ENCODE results near the gene FOXP1. TPM values are rescaled to one million over a fixed set of nuclear protein-coding genes. Genes with fewer than 3 reads are reported as not detected.

Gene FOXP1
- total RNA-seq, 4 donors from 2014 or later = 86.4 to 107 (median 93.8) TPM

DNA sequence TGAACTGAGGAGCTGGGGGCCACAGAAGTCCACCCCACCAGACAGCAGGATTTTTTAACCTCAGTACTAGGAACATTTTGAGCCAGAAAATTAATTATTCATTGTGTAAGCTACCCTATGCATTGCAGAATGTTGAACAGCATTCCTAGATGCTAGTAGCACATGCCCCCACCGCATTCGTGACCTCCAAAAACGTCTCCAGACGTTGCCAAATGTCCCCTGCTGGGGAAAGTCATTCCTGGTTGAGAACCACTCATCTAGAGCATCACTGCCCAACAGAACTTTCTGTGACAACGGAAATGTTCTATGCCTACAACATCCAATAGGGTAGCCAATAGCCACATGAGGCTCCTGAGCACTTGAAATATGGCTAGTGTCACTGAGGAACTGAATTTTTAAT lies 333.5 kb downstream of the FOXP1 start:
- H3K4me1 ChIP-seq = peaks cover 0 to 43% (median 11%) of the 10 kb centered on the region in 4 donors
- 87 to 94% methylated on average over 5 of the region's 5 CpGs for WGBS, 2 donors
- no peaks in the 10 kb centered on the region for H3K27me3 ChIP-seq
- no peak for DNase-seq (ENCODE audit: low spot score in 2 of 2)
- H3K27ac ChIP-seq = no peak overlapping the region
- TF ChIP-seq, protein P1, sequence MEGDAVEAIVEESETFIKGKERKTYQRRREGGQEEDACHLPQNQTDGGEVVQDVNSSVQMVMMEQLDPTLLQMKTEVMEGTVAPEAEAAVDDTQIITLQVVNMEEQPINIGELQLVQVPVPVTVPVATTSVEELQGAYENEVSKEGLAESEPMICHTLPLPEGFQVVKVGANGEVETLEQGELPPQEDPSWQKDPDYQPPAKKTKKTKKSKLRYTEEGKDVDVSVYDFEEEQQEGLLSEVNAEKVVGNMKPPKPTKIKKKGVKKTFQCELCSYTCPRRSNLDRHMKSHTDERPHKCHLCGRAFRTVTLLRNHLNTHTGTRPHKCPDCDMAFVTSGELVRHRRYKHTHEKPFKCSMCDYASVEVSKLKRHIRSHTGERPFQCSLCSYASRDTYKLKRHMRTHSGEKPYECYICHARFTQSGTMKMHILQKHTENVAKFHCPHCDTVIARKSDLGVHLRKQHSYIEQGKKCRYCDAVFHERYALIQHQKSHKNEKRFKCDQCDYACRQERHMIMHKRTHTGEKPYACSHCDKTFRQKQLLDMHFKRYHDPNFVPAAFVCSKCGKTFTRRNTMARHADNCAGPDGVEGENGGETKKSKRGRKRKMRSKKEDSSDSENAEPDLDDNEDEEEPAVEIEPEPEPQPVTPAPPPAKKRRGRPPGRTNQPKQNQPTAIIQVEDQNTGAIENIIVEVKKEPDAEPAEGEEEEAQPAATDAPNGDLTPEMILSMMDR (IDR thresholded peaks at IDR 0.05) = no peak
- TF ChIP-seq EP300 (IDR thresholded peaks at IDR 0.05) (no peak), POLR2A (IDR thresholded peaks at IDR 0.05) (no peak)
- no peak overlapping the region for H3K4me3 ChIP-seq
- no peaks in the 10 kb centered on the region for H3K36me3 ChIP-seq
- H3K9me3 ChIP-seq = no peaks in the 10 kb centered on the region

DNA sequence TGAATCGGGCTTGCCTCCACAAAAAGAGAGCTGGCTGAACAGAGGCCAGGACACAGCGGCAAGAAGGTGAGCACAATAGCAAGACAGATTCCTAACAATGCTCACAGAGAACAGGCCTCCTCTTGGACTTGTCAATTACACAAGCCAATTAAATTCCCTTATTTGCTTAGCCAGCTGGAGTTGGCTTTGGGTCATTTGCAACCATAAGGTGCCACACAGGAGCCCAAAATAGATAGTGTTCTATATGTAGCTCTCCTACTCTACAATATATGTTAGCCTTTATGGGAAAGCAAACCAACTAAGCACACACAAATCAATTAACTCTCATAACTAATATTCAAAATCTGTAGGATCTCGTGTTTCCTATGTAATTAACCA lies 335.6 kb downstream of the FOXP1 start:
- 96 to 97% methylated on average over 3 of the region's 3 CpGs for WGBS, 2 donors
- no peak overlapping the region for H3K27ac ChIP-seq
- H3K9me3 ChIP-seq = no peaks in the 10 kb centered on the region
- H3K4me3 ChIP-seq = no peak overlapping the region
- DNase-seq (ENCODE audit: low spot score in 2 of 2) = no peak
- peaks cover 0 to 45% (median 12%) of the 10 kb centered on the region in 4 donors for H3K4me1 ChIP-seq
- TF ChIP-seq, protein P1 (IDR thresholded peaks at IDR 0.05) = no peak
- no peak for TF ChIP-seq EP300 (IDR thresholded peaks at IDR 0.05)
- no peaks in the 10 kb centered on the region for H3K36me3 ChIP-seq
- H3K27me3 ChIP-seq = no peaks in the 10 kb centered on the region

DNA sequence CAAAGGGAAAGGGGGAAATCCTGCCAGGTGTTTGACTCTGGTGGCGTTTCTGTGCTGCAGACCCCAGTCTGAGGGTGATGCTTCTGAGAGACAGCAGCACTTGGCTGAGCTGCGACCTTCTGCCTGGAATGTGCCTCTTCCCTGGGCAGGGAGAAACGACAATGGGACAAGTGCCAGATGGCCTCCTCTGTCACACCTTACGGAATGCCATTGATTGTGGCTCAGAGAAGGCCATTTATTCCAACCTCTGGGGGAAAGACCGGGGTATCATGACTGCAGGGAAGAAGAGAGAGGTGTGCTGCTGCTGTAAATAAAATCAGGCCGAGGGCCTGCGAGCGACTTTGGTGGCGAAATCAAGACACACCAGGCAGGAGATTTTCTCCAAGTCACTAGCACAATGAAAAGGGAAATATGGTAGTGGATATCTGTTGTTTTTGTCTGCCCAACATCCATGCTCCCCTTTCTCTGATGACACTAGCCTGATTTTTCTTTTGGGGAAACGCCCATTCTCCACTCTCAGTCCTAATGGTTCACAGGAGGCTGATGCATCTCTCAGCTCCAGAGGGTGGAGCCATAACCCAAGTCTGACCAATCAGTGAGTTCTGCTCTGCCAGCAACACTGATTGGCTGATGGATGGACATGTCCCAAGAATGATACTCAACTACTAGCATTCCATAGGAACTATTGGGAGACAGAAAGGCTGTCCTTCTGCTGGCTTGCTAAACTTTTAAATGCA lies 336.1 kb downstream of the FOXP1 start:
- Histone ChIP-seq H3K4me1 (peaks cover 0 to 45% (median 12%) of the 10 kb centered on the region in 4 donors), H3K4me3 (no peak overlapping the region), H3K27me3 (no peaks in the 10 kb centered on the region), H3K36me3 (no peaks in the 10 kb centered on the region), H3K9me3 (no peaks in the 10 kb centered on the region), H3K27ac (no peak overlapping the region)
- DNase-seq (ENCODE audit: low spot score in 2 of 2) = no peak
- TF ChIP-seq, protein P1 (IDR thresholded peaks at IDR 0.05) = no peak
- no peak for TF ChIP-seq EP300 (IDR thresholded peaks at IDR 0.05)
- TF ChIP-seq POLR2A (IDR thresholded peaks at IDR 0.05) = no peak
- 87% methylated on average over 10 of the region's 10 CpGs for WGBS, 2 donors

DNA sequence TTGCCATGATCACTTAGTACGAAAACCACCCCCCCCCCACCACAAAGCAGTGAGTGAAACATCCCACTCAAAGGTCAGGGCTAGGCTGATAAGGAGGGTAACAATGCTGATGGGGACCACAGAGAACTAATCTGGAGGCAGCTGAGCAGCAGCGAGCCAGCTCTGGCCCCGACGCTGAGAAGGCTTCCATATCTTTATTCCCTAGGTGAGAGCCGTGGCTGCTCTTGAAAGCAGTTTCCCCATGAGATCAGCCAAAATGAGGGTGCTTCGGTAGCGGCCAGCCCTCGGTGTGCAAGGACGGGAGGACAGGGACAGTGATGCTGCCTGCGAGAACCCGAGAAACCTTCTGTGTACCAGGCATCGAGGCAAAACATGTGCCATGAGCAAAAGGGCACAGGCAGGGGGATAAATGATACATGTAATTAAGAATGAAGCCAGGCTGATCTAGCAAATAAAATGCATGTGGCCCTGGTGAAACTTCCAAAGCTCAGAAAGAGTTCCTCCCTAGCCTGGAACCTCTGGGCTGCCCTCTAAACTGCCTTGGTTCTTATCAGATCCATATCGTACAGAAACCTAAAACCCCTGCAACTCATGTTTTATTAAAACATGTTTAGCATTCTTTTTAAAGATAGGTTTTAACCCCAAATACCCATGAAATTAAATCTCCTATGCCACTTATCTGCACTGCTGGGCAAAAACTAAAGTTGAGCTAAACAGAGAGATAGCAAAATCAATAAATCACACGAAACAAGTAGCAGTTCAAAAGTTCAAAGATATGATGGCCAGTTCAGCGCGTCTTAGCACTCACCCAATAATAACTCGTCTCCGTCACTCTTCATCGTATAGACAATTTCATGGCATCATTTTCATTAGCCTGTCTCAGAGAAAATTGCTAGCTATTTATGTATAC lies 337.3 kb downstream of the FOXP1 start:
- Histone ChIP-seq H3K27me3 (no peaks in the 10 kb centered on the region), H3K4me3 (no peak overlapping the region), H3K36me3 (no peaks in the 10 kb centered on the region), H3K9me3 (no peaks in the 10 kb centered on the region), H3K27ac (no peak overlapping the region), H3K4me1 (peaks cover 0 to 45% (median 12%) of the 10 kb centered on the region in 4 donors)
- no peak for DNase-seq (ENCODE audit: low spot score in 2 of 2)
- TF ChIP-seq POLR2A (IDR thresholded peaks at IDR 0.05) (no peak), EP300 (IDR thresholded peaks at IDR 0.05) (no peak)
- TF ChIP-seq, protein P1 (IDR thresholded peaks at IDR 0.05) = no peak
- WGBS, 2 donors = 65 to 76% methylated on average over 19 of the region's 19 CpGs
